Activated CD8-positive, alpha-beta memory T cell treated with anti-CD3 and anti-CD28 coated beads for 1 hour (primary cell): ENCODE measurements around the gene TMEM191C.
"Not testable (repeated sequence)": the region's sequence is repeated elsewhere in the genome, so short reads cannot be mapped to it uniquely, and the experiment has no call there.

Experiments used
- DNase-seq, 2 donors: peaks; one replicate each; pipeline ENCODE4 v3.0.0-alpha.2; 2020; ENCODE audit warnings: low read depth in 1 of 2; ENCODE audit errors: extremely low read depth in 1 of 2

The TMEM191C gene

GRCh38 chr22:21446128-21446826 is 20.9 kb upstream of the TMEM191C start:
- no peak for DNase-seq

DNA sequence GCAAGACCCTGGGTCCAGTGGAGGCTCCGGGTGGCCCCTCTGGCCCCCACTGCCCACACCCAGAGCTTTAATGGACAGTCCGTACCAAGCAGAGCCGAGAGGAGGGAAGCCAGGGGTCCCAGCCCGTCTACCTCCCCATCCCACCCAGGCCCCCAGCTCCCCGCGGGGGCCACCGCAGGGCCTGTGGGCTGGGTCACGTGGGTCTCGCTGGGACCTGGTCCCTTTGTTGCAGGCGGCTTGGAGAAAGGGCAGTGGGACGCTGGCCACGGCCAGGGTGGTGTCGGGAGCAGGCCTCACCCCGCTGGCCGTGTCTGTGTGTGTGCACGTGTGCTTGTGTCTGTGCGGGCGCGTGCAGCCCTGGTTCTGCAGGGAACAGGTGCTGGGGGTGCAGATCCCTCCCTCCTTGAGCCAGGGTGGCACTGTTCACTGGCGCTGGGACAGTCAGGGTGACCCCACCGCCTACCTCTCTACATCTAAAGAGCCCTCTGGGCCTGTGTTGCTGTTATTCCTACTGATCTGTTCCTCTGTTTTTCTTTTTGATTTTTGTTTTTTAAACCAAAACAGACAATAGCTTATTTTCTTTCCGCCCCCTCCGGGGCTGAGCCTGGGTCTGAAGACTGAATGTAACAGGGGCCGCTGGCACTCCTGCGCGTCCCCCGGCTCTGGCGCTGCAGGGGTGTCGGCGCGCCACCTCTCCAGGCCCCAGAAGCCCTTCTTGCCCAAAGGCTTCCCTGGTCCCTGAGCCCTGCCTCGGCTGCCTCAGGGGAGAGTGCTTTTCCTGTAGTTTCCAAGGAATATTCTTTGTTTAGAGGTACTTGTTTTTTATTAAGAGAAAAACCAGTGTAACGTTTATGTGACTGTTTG is 20.1 kb upstream of the TMEM191C start:
- no peak for DNase-seq

GRCh38 chr22:21447694-21448402 is 19.3 kb upstream of the TMEM191C start:
- DNase-seq = no peak

- no peak for DNase-seq
Observed at GRCh38 chr22:21448627-21449416, 18.4 kb upstream of the TMEM191C start.

DNA sequence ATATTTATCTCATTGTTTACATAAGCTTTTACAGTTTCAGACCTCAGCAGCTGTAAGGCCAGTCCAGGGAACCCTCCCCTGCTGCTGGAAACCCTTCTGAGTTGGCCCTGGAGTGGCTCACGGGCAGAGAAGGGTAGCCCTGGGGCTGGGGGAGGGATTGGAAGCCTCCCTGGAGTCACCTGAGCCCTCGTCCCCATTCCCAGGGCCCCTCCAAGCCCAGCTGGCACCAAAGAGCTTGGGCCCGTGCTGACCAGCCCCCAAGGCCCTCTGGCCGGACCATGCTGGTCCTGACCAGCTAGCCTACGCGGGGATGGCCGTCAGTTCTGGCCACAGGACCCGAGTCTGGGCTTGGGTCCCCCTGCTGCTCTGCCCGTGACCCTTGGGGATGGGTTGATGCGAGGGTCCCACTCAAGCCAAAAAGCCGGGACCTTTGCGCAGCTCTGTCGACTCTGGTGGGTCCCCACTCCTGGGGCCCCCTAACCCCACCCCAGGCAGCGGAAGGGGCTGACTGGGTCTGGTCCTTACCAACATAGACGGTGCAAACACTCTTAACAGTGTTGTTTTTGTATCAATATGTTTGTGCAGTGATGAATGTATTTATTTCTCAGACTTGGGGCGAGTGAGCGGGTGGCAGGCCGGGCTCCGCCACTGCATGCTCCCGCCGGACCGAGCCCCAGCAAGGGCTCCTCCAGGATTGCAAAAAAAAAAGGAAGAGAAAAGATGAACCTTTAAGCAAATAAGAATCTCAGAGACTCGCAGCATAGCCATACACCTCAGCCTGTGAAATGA is 17.5 kb upstream of the TMEM191C start:
- no peak for DNase-seq

DNA sequence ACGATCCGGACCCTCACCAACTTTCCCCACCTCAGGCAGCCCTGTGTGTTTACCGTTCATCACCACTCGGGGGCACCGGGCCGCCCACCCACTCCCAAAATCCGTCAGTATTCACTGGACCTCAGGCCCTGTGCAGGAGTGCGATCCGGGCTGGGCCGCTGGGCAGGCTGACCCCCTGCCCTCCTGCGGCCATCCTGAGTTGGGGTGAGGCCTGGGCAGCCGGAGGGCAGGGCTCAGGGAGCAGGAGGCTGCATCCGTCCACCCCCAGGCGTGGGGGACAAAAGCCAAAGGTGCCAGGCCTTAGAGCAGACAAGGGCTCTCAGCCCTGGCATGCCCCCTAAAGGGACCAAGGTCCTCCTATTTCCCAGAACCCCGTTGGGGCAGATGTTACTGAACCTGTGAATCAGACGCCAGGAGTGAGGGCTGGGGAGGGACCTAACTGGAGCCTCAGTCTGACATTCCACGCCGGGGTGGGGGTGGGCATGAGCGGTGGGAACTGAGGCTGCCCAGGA is 16.8 kb upstream of the TMEM191C start:
- no peak for DNase-seq

- no peak for DNase-seq
Observed at GRCh38 chr22:21450858-21451353, 16.3 kb upstream of the TMEM191C start.

GRCh38 chr22:21451545-21452520 is 15.4 kb upstream of the TMEM191C start:
- DNase-seq = no peak

GRCh38 chr22:21452666-21453065 is 14.5 kb upstream of the TMEM191C start:
- DNase-seq = not testable (repeated sequence)

DNA sequence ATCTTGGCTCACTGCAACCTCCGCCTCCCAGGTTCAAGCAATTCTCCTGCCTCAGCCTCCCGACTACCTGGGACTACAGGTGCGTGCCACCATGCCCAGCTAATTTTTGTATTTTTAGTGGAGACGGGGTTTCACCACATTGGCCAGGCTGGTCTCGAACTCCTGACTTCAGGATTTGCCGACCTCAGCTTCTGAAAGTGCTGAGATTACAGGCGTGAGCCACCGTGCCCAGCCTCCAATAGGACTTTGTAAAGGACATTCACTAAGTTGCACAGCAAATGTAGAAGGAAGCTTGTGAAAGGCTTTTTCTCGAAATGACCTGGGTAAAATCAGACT is 12.2 kb upstream of the TMEM191C start:
- DNase-seq = not testable (repeated sequence)

GRCh38 chr22:21455334-21456089 is 11.7 kb upstream of the TMEM191C start:
- no peak for DNase-seq

- DNase-seq = no peak
Observed at GRCh38 chr22:21457023-21457787, 10.0 kb upstream of the TMEM191C start.

- not testable (repeated sequence) for DNase-seq
Observed at GRCh38 chr22:21462672-21463071, 4.5 kb upstream of the TMEM191C start.

DNA sequence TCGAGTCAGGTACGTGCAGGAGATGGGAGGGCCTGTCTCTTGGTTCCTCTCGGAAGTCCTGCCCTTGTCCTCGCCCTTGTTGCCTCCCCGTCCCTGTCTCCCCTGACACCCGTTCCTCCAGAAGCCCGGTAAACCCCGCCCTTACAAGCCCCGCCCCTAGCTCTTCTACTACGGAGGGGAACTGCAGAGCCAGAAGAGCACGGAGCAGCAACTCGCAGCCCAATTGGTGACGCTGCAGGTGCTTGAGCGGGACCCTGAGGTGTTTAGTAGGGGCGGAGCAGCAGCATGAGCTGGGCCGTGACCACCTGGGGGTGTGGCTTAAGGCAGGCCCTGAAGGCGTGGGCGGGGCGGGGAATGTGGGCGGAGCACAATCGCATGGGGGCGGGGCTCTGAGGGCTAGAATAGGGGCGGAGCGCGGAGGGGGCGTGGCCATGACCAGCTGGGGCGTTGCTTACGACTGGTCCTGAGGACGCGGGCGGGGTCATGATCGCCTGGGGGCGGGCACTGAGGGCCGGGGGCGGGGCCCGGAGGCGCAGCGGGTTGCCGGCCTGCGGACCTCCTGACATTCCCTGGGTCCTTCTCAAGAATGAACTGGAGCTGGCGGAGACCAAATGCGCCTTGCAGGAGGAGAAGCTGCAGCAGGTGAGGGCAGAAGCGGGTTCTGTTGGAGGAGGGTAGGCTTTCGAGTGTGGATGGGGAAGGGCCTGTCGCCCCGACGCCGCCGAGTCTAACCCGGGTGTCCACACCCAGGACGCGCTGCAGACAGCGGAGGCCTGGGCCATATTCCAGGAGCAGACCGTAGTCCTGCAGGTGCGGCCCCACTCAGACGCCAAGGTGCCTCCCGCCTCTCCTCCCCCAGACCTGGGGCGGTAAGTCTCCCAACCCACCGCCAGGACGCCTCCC is 1.3 kb downstream of the TMEM191C start:
- peak; percentile 73 to 85 for DNase-seq

DNA sequence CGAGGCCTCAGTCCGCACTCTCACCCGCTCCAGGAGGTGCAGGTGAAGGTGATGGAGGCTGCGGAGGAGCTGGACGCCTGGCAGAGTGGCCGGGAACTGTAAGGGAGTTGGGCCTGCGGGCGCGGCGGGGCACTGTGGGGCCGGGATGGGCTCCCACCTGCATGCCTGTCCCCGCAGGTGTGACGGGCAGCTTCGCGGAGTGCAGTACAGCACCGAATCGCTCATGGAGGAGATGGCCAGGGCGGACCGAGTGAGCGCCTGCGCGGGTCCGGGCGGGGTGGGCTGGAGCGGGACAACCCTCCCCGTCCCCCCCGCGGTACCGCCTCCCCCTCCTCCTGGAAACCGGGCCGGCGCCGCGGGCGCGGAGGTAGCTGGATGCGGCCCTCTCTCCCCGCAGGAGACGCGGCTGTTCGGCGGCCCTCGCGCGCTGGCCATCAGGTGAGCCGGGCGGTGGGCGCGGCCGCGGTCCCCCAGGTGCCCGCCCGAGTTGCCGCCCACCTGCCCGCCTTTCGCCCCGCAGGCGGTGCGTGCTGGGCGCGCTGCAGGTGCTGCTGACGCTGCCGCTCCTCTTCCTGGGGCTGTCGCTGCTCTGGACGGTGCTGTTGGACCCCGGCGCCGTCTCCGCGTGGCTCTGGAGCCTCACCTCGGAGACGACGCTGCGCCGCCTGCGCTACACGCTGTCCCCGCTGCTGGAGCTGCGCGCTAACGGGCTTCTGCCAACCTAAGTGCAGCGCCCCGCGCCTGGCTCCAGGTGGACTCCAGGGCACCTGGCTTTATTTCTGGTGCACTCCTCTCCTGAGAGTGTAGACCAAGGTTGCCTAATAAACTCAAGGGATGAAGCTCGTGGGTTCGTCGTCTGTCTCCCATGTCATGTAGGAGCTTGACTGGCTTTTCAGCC is 2.2 kb downstream of the TMEM191C start:
- not testable (repeated sequence) for DNase-seq
